Epidermal melanocyte (primary cell): ENCODE measurements around the gene CAMK2B.

Source experiments
- DNase-seq: peaks from one replicate; pipeline ENCODE4 v3.0.0; 2011; ENCODE audit warnings: low spot score; ENCODE audit not compliant: insufficient read length

The CAMK2B gene

GRCh38 chr7:44275957-44276570, 49.3 kb downstream of the CAMK2B start:
- no peak for DNase-seq

- DNase-seq, result no peak
Measured at GRCh38 chr7:44275146-44275545, 50.2 kb downstream of the CAMK2B start.

DNA sequence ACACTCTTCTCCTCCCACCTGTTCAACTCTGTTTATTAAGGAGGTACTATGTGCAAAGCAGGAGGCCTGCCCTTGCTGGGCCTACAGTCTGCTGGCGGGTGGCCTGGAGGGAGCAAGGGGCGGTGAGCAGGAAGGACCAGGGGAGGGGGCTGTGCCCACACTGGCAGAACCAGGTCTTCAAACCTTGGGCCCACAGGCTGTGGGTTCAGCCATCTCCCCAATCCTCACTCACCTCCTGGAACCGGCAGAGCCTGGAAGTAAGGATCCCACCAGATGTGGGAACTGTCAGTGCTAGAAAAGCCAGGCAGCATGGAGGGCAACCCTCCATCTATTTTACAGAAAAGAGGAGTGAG, 50.8 kb downstream of the CAMK2B start:
- no peak for DNase-seq

GRCh38 chr7:44273681-44274622, 51.4 kb downstream of the CAMK2B start:
- DNase-seq, result no peak

DNA sequence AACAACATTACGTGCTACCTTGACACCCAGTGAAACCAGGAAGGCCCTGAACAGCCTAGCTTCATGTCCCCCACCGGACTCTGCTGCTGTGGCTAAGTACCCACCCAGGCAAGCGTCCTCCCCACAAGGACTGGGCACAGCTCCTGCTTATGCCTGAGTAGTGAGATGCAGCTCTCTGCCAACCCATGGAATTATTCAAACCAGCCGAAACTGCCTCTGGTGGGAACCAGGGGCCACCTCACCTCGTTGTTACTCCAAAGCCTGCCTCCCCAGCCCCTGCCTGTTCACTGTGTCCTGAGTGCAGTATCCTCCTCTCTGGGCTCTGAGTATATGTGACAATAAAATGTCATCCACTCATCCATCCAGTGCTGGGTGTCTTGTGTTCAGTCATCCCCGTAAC, 52.4 kb downstream of the CAMK2B start:
- no peak for DNase-seq

GRCh38 chr7:44272456-44272855, 52.9 kb downstream of the CAMK2B start:
- no peak for DNase-seq

DNA sequence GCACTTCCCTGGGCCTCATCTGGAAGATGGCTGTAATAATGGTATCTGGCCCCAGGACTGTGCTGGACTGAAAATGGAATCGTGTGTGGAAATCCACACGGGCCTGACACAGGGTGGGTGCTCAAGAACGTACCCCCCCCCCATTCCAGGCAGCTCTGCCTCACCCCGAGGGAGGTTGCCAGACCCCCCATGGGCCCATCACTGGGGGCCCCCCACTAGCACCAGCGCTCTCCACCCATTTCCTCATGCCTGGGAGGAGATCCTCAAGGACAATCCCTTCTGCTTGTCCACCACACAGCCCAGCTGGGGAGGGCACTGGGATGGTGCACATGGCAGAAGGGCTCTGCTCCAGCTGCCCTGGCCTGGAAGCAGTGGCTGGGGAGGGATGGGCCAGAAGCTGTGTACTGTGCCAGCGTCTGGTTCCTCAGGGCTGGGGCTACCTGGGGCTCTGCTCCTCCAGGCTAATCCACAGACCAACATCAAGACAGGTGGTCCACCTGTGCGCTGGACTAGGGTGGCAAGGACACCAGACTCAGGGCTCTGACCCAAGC, 55.4 kb downstream of the CAMK2B start:
- no peak for DNase-seq

DNA sequence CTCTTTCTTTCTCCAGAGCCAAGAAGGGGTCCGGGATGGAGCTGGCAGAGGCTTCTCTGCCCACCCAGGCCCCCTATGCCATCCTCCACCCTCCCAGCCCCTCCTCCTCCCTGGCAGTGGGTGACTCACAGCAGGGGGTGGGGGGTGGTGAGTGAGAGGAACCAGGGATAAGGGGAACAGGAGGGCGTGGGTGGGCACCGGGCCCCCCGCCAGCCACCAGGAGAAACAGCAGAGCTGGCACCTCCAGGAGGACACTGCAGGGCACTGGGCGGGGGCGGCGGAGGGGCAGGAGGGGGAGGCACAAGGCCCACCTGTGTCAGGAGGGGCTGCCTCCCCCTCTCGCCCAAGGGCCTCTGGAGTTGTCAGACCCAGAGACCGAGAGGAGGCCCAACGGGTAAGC, 56.0 kb downstream of the CAMK2B start:
- DNase-seq, result no peak

GRCh38 chr7:44268671-44269070, 56.7 kb downstream of the CAMK2B start:
- DNase-seq, result no peak

- DNase-seq, result no peak
Measured at GRCh38 chr7:44267719-44268421, 57.5 kb downstream of the CAMK2B start.

DNA sequence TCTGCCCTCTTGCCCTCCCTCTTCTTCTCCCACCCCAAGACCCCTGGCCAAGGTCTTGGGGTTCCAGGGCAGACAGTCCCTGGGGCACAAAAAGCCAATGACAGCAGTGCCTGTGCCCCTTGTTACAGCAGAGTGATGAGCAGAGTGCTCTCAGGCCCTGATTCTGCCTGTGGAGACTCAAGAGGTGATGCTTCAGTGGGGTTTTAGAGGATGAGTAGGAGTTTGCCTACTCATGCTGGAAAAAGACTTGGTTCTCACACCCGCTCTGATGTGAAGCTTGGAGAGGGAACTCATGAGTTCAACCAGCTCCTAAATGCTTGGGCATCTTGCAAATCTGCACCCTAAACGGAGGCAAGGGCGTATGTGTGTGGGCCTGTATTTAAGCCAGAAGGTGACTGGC, 58.2 kb downstream of the CAMK2B start:
- no peak for DNase-seq

DNA sequence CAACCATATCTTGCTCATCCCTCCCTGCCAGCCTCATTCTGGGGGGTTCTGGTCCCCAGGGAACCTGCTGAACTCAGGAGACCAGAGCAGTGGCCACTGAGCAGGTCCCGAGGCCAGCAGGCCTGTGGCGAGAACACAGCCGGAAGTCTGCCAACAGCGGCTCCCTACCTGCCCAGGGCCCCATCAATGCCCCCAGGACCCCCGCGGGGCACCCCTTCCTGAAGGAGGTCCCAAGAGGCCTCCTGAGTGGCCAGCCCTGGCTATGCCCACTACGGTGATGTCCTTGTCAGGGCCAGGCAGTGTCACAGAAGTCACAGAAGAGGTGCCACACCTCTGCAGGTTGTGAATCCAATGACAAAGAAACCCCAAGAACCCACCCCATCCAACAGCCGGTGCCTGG, 58.9 kb downstream of the CAMK2B start:
- DNase-seq, result no peak

GRCh38 chr7:44265728-44266127, 59.7 kb downstream of the CAMK2B start:
- no peak for DNase-seq

GRCh38 chr7:44264221-44264931, 61.0 kb downstream of the CAMK2B start:
- DNase-seq, result no peak

DNA sequence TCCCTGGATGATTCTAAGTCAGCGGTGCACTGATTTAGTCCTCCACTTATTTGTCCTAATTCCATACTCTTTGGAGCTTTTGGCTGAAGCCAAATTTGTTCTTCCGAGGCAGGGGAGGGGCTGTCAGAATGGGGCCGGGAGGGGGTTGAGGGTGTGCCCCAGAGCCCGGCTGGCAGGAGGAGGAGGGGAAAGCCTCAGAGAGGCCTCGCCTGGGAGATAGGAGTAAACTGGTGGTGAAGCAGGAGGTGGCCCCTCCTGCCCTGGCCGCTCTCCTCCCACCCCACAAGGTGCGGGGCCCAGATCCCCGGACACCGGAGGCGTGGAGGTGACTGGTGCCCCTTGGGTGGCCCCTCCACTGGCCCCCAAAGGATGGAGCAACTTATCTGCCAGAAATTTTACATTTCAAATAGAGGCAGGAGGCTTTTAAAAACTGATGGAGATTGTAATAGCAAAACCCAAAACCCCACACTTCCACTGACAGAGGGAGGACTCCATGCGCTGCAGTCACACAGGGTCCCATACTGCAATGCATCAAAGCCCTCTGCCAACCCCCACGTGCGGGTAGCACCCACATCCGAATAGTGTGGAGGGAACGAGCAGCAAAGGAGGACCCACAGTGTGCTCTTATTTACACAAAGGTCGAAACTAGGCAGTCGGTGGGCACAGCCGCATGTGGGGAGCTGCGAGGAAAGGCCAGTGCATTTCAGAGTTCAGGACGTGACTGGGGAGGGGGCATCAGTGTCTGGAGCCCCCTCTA, 61.9 kb downstream of the CAMK2B start:
- no peak for DNase-seq

- no peak for DNase-seq
Measured at GRCh38 chr7:44262031-44262430, 63.4 kb downstream of the CAMK2B start.

- DNase-seq, result no peak
Measured at GRCh38 chr7:44261240-44261639, 64.2 kb downstream of the CAMK2B start.

DNA sequence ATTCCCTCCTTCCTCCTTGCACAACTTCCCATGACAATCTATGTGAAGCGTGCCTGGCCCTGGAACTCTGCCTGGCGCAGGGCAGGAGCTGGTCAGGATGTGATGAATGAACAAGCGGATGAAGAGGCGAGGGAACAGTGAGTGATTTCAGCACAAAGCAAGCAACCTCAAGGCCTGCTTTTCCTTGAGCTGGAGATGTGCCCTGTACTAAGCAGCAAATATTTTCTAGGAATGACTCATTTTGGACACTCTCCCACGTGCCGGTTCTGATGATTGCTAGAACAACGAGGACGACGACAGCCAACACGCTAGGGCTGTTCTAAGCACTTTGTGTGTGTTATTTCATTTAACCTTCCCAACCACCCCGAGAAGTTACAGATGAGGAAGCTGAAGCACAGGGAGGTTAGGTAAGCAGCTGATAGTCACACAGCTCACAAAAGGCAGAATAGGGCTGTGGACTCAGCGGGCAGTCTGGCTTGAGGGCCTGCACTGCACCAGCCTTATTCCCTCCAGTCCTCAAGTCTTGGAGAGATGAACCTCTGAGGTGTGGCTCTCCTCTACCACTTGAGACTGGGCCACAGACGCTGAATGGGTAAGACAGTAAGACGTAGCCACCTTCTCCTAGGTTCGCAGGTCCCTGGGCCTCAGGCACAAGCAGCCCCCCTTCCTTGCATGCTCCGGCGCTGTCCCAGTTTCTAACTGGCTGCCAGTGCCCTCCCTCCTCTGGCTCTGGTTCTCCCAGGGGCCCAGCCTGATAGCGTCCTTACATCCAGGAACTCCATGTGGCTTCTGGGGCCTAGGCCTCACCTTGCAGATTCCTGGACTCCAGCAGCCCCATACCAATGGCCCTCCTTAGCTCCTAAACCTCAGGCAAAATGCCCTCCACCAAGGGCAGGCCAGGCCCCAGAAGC, 65.6 kb downstream of the CAMK2B start:
- peak; percentile 46 for DNase-seq

GRCh38 chr7:44258865-44259546, 66.4 kb downstream of the CAMK2B start:
- DNase-seq, result no peak
